DND-41 (cell line): ENCODE data around the gene KLF13.

Source experiments
- ATAC-seq: fragments of 200-7000 bp; cut with Tn5 transposase; 3 replicates; pipeline ENCODE4 v1.9.1; 2021; ENCODE audit warnings: low read depth; ENCODE audit not compliant: insufficient read depth
- DNase-seq: peaks from one replicate; pipeline ENCODE4 v3.0.0-alpha.2; 2020
- H2AFZ ChIP-seq: 2 replicates; pipeline ENCODE4 v1.6.0; 2012; ENCODE audit warnings: low read depth, low read length
- H3K27ac ChIP-seq: 2 replicates; pipeline ENCODE4 v1.5.1; 2012; ENCODE audit warnings: low read length, inconsistent platforms
- H3K27me3 ChIP-seq: fragments of 200-600 bp; sonication (generic); 2 replicates; pipeline ENCODE4 v1.6.0; 2012; ENCODE audit warnings: low read length, mild to moderate bottlenecking, inconsistent platforms; ENCODE audit not compliant: insufficient read depth, poor library complexity
- H3K36me3 ChIP-seq: 2 replicates; pipeline ENCODE4 v1.5.1; 2012; ENCODE audit warnings: low read length, inconsistent platforms; ENCODE audit not compliant: insufficient read depth
- H3K4me1 ChIP-seq: 2 replicates; pipeline ENCODE4 v1.5.1; 2012; ENCODE audit warnings: mild to moderate bottlenecking, low read length; ENCODE audit not compliant: insufficient read depth
- H3K4me2 ChIP-seq: 2 replicates; pipeline ENCODE4 v1.6.0; 2012; ENCODE audit warnings: mild to moderate bottlenecking, moderate library complexity, low read length, inconsistent platforms; ENCODE audit not compliant: insufficient read depth
- H3K4me3 ChIP-seq, 2 experiments: fragments of 200-600 bp in 1 of 2; shearing (Covaris generic) in 1 of 2; 2 replicates each; pipeline ENCODE4 v1.5.1; 2012 to 2016; ENCODE audit warnings: inconsistent platforms in 2 of 2, low read length in 2 of 2, mild to moderate bottlenecking in 2 of 2, low read depth in 1 of 2, moderate library complexity in 1 of 2
- H3K79me2 ChIP-seq: 2 replicates; pipeline ENCODE4 v1.6.0; 2012; ENCODE audit warnings: low read length, inconsistent platforms; ENCODE audit not compliant: insufficient read depth
- H3K9ac ChIP-seq: 2 replicates; pipeline ENCODE4 v1.6.0; 2012; ENCODE audit warnings: low read depth, mild to moderate bottlenecking, inconsistent platforms, low read length, moderate library complexity
- H3K9me3 ChIP-seq: 2 replicates; pipeline ENCODE4 v1.5.1; 2012; ENCODE audit warnings: low read length, moderate library complexity, mild to moderate bottlenecking, inconsistent platforms; ENCODE audit not compliant: insufficient read depth, severe bottlenecking
- H4K20me1 ChIP-seq: 2 replicates; pipeline ENCODE4 v1.6.0; 2012; ENCODE audit warnings: low read length; ENCODE audit not compliant: insufficient read depth
- EZH2 ChIP-seq: IDR thresholded peaks from 3 replicates; pipeline ENCODE4 v1.6.1; 2012; ENCODE audit warnings: borderline replicate concordance, low read depth, mild to moderate bottlenecking, moderate library complexity, low read length, inconsistent platforms; ENCODE audit not compliant: severe bottlenecking
- TF ChIP-seq, protein P1 (sequence below): IDR thresholded peaks from 2 replicates; pipeline ENCODE4 v1.5.1; 2012; ENCODE audit warnings: borderline replicate concordance, low read length, moderate library complexity, mild to moderate bottlenecking; ENCODE audit not compliant: poor library complexity, severe bottlenecking; ENCODE audit errors: extremely low read depth

The KLF13 gene

DNA sequence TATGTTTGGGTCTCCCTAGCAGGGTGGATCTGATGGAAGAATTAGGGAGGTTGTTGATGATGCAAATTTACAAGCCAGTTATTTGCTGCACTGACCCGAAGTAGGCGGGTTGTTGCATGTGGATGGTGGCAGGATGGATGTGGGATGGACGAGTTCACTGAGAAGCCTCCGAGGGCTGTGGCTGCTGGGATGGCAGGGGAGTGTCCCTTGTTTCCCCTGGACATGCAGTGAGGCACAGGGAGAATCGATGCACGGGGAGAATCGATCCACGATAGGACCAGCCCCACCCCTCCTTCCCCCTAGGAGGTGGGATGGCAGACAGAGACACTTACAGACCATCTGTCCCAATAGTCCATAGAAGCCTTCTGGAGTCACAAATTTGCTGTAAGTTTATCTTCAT, 31.0 kb upstream of the KLF13 start:
- ATAC-seq, result no peak
- H3K4me1 ChIP-seq, result no peaks in the 10 kb centered on the region

DNA sequence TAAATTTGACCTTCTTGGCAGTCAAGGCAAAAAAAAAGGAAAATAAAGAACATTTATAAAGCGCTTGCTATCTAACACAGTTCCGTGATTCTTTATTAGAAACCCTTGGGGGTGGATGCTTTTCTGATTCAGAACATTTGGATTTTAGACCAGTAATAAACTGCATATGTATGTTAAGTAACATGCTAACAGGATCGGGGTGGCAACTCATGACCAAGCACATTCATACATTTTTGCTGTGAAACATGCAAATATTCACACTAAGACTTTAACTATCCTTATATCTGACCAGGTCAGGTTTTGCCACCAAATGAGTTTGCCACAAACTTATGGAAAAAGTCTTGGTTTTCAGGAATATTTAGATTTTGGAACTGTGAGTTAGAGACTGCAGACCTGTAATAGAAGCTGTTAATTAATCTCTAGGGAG, 30.4 kb upstream of the KLF13 start:
- H3K27me3 ChIP-seq, result no peaks in the 10 kb centered on the region
- no peak overlapping the region for H3K4me3 ChIP-seq
- H3K9me3 ChIP-seq, result no peaks in the 10 kb centered on the region
- no peaks in the 10 kb centered on the region for H3K36me3 ChIP-seq
- no peak overlapping the region for H3K27ac ChIP-seq
- no peak for TF ChIP-seq EZH2
- TF ChIP-seq, protein P1, sequence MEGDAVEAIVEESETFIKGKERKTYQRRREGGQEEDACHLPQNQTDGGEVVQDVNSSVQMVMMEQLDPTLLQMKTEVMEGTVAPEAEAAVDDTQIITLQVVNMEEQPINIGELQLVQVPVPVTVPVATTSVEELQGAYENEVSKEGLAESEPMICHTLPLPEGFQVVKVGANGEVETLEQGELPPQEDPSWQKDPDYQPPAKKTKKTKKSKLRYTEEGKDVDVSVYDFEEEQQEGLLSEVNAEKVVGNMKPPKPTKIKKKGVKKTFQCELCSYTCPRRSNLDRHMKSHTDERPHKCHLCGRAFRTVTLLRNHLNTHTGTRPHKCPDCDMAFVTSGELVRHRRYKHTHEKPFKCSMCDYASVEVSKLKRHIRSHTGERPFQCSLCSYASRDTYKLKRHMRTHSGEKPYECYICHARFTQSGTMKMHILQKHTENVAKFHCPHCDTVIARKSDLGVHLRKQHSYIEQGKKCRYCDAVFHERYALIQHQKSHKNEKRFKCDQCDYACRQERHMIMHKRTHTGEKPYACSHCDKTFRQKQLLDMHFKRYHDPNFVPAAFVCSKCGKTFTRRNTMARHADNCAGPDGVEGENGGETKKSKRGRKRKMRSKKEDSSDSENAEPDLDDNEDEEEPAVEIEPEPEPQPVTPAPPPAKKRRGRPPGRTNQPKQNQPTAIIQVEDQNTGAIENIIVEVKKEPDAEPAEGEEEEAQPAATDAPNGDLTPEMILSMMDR, result no peak
- H2AFZ ChIP-seq, result no peak overlapping the region
- no peak overlapping the region for H3K9ac ChIP-seq
- H4K20me1 ChIP-seq, result no peaks in the 10 kb centered on the region
- peaks cover under 1% of the 10 kb centered on the region; the same call in 1 of the 2 replicates for H3K4me1 ChIP-seq
- DNase-seq, result no peak
- no peaks in the 10 kb centered on the region for H3K79me2 ChIP-seq
- no peak overlapping the region for H3K4me2 ChIP-seq
- ATAC-seq, result no peak

More for the DNA sequence above, 31.0 kb upstream of the KLF13 start:
- Histone ChIP-seq H3K4me3 (no peak overlapping the region), H3K36me3 (no peaks in the 10 kb centered on the region), H3K27ac (no peak overlapping the region), H3K27me3 (no peaks in the 10 kb centered on the region), H3K9me3 (no peaks in the 10 kb centered on the region), H3K79me2 (no peaks in the 10 kb centered on the region), H4K20me1 (no peaks in the 10 kb centered on the region), H3K9ac (no peak overlapping the region), H2AFZ (no peak overlapping the region), H3K4me2 (no peak overlapping the region)
- TF ChIP-seq EZH2, result no peak
- TF ChIP-seq, protein P1, result no peak
- peak; percentile 0 for DNase-seq

DNA sequence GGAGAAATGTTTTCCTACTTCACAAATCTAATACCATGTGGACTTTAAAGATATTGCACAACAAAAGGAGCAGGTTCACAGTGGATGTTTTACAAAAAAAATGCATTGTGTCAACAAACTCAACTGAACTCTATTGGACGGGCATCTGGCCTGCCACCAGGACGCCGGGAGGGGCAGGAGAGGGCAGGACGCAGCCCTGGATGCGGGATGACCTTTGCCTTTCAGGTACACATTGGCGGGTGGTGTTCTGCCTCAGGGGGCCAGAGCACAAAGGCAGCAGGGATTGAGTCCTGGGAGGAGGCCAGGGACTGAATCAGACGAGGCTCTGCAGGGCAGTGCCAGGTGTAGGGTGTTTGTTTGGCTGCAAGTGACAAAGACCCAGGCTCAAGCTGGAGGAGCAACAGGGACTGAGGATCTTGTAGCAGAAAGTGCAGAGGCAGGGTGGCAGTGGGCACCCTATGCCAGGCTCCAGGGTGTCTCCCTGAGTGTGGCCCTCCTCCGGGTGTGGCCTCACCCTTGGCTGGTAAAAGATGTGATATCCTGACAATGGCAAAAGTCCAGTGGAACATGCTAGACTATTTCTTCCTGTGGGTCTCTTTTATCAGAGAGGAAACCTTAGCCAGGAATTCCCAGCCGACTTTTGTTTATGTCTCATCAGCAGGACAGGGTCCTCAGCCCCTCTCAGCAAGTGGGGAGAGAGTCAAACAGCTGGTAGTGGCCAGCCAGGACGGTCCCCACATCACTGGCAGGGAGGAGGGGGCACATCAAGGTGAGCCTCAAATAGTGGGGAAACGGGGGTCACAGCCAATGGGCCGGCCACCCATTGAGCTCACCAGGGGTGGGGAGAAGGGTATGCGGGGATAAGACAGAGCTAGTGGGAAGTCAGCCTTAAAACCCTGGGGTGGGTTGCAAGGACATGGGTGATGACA, 29.7 kb upstream of the KLF13 start:
- no peak overlapping the region for H3K9ac ChIP-seq
- H2AFZ ChIP-seq, result no peak overlapping the region
- no peaks in the 10 kb centered on the region for H4K20me1 ChIP-seq
- no peak overlapping the region for H3K27ac ChIP-seq
- no peaks in the 10 kb centered on the region for H3K79me2 ChIP-seq
- no peaks in the 10 kb centered on the region for H3K9me3 ChIP-seq
- ATAC-seq (no peak), DNase-seq (no peak)
- no peaks in the 10 kb centered on the region for H3K27me3 ChIP-seq
- no peak overlapping the region for H3K4me2 ChIP-seq
- H3K36me3 ChIP-seq, result no peaks in the 10 kb centered on the region
- H3K4me3 ChIP-seq, result no peak overlapping the region
- peaks cover 4% of the 10 kb centered on the region for H3K4me1 ChIP-seq
- TF ChIP-seq, protein P1, result no peak
- TF ChIP-seq EZH2, result no peak
